Hair follicular keratinocyte (primary cell): ENCODE data around the gene PIGW. TPM values are rescaled to one million over a fixed set of nuclear protein-coding genes. Genes with fewer than 3 reads are reported as not detected.

ENCODE experiments used
- total RNA-seq: library from RNA; depleted of rRNA; stranded (reverse); fragments of >200 nt; gene quantifications from 2 replicates; pipeline ENCODE4 v1.2.3, GENCODE V29; 2015

Gene PIGW
- total RNA-seq: 6.4 and 10.4 TPM in 2 replicates

GRCh38 chr17:36534840-36535668, at the start of gene PIGW, which contains the start of gene MYO19:
Gene PIGW, plus strand, starts transcription at chr17:36534987. Its CDS starts 2,115 bp downstream, at chr17:36537102.
Gene MYO19, minus strand, starts transcription at chr17:36534868. Its CDS starts 2,330 bp downstream, at chr17:36532538.

GRCh38 chr17:36486204-36487194, 48.3 kb upstream of the PIGW start, which contains the start of gene ZNHIT3:
Gene ZNHIT3, plus strand, starts transcription at chr17:36486681. Its CDS starts 19 bp downstream, at chr17:36486700.

GRCh38 chr17:36544307-36545076, 9.7 kb downstream of the PIGW start, which contains the start of gene GGNBP2:
Gene GGNBP2, plus strand, starts transcription at chr17:36544919. Its CDS starts 806 bp downstream, at chr17:36545725.

Other genes starting within 250 kb of the PIGW start
- gene TBC1D3G, start 211.1 kb upstream of the PIGW start, total RNA-seq: not detected in 2 replicates
- not detected in 2 replicates for gene TBC1D3H, start 146.6 kb upstream of the PIGW start, total RNA-seq
- gene ZNHIT3, start 48.3 kb upstream of the PIGW start, total RNA-seq: 45.7 and 50.3 TPM in 2 replicates
- gene MYO19, start 119 bp upstream of the PIGW start, total RNA-seq: 66.5 and 79.0 TPM in 2 replicates
- gene GGNBP2, start 9.9 kb downstream of the PIGW start, total RNA-seq: 28.0 and 33.4 TPM in 2 replicates
- 8.3 and 13.4 TPM in 2 replicates for gene DHRS11, start 56.9 kb downstream of the PIGW start, total RNA-seq
- 9.4 and 13.8 TPM in 2 replicates for gene MRM1, start 66.6 kb downstream of the PIGW start, total RNA-seq